Loucy (cell line): Measurements from ENCODE around the gene ZBTB21.

Experiments
- CTCF ChIP-seq: fragments of 200-600 bp; sonication (generic); conservative IDR thresholded peaks from 2 replicates; pipeline ENCODE4 v1.5.1; 2014; ENCODE audit warnings: mild to moderate bottlenecking, antibody characterized with exemption, low read length
- EZH2phosphoT487 ChIP-seq: fragments of 200-600 bp; IDR thresholded peaks from 2 replicates; pipeline ENCODE4 v1.6.1; 2018; ENCODE audit warnings: antibody characterized with exemption, mild to moderate bottlenecking, moderate library complexity, borderline replicate concordance

- no peak for TF ChIP-seq CTCF
- TF ChIP-seq EZH2phosphoT487: no peak
Measured at GRCh38 chr21:42013376-42013775, 3.2 kb upstream of the ZBTB21 start.
